NK-92 treated with Interleukin-12 subunit alpha and Interleukin-12 subunit beta, amount 100 ng/mL, for 24 hours (cell line): Measurements from ENCODE around the gene HNRNPH1.

Experiments
- DNase-seq: peaks from one replicate; lab custom pipeline; 2025; lab: John Stamatoyannopoulos, UW

The HNRNPH1 gene

DNA sequence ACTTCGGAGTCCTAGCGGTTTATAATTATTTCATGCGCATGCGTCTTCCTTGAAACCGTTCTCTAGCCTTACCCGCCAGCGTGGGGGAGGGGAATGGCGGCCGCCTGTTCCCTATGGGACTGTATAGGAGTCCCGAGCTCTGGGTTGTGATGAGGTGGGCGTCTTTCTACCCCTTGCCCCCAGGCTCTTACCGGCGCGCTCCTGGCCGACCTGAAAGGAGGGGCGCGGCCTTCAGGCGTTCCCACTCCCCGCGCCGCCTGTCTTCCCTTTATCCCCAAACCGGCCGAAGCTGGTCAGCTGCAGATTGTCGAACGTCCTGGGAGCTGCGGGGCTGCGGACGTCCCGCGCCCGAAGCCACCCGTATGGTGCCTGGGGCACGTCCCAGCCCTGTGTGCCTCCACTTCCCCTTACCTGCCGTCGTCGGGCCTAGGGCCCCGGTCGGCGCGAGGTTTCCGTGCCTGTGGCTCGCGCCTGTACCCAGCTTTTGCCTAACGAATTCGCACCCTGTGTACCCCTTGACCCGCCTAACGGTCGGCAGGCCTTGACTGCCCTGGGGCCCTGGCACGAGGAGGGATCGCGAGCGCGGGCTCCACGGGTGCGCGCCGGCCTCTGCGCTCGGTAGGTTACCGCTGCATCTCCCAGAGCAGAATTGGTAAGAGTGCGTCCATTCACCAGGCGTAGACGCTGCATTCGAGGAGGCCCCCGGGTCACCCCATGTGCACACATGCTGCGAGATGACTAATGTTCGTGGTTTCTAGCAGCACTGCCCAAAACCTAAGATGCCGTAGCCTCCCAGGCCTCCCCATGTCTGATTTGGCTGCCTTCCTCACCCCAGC is 653 bp upstream of the HNRNPH1 start:
- peak; percentile 55 for DNase-seq

DNA sequence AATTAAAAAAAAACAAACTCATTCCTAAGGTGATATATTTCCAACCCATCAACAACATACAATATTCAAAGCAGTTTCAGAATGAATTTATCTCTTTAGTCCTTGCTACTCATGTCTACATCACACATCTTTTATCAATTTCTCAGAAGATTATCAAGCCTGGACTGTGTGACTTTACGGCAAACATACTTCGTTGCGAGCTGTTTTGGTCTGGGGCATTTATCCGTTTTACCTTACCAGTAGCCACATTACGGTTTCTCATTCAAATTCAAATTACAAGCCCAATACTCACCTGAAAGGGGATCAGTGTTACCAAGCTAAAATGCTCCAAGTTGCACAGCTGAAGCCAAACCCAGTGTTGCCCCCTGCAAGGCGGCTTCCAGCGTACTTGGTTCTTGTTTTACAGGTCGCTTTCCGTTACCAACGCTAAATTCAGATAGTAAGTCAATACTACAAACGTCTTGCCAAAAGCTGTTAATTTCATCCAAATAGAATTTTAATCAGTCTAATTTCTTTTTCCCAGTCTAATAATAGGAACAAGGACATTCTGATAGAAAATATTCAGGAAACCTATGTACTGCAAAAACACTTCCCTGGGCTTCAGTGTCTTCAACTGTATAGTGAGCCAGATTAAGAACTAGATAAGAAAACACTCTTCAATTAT is 1.8 kb downstream of the HNRNPH1 start:
- DNase-seq: no peak

DNA sequence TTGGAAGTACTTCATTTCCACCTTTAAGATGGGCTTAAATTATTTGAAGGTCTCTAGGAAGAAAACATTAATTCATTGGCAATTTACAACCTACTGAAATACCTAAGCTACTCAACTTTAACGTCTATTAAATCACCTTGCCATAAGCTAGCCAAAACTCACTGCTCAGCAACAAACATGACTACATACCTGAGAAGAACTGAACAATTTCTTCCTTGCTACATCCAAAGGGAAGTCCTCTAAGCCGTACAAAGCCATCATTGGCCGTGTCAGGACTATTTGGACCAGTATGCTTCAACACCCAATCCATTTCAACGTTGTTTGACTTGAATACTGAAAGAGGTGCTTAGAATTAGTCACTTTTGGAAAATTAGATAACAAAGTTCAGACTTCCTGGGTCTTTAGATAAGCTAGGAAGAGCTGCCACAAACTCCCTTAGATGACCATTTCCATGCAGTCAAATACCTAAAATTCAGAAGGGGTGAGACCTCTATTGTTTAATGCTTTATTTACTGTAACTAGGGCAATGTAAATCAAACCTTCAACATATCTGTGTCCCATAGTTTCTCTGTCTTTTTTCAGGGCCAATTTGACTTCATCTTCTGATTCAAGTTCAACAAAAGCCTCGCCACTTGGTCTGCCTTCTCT is 2.6 kb downstream of the HNRNPH1 start:
- DNase-seq: no peak

DNA sequence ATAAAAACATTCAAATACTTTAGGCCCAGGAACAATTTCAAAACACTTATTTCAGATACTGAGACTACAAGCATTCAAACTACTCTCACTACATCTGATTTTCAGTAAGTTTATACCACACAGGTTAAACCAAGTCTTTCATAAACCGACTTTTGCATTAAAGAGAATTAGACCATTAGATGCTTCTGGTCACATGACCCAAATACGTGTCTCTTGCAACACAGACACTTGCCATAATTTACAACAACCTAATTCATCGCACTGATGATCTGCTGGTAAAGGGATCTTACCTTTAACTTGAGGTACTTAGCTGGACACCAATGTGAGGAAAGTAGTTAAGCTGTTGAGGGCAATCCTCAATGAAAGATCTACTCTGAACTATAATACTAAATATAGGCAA is 3.2 kb downstream of the HNRNPH1 start:
- DNase-seq: no peak

DNA sequence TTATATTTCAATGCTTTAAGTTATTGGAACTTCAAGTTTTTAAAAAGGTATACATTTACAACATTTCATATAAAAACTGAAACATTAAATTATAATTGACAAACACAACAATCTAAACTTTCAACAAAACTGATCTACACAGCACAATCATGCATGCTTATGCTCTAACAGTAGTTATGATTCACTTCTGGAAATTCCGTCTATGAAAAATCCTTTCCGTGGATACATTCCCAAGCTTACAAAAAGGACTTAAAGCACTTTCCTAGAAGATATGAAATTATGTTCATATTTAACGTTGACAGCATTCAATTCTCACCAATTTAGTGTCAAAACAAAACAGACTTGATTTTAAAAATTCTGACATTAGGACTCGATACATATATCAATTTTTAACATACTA is 3.7 kb downstream of the HNRNPH1 start:
- DNase-seq: no peak

DNA sequence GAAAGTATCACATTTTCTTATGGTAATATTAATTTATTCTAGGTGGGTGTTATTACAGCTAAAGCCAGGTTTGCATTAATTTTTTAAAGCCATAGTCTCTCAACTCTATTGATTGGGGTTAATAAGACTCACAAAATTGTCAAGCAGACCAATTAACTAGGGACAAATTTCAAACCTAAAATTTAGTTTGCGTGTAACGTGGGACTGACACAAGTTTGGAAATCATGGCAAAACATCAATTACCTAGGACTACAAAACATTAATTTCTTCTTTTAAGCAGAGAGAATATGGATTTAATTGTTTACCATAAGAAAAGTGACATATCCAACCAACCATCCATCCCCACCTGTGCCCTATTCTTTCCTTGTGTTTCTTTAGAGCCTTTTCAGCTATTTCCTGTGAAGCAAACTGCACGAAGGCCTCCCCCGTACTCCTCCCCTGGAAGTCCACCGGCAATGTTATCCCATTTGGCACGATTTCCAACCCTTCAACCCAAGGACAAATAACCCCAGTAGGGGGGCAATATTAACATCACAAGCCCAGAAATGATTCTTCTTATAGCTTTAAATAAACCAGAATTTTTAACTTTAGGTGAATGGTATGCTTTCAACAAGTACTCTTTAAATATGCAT is 4.4 kb downstream of the HNRNPH1 start:
- no peak for DNase-seq

DNA sequence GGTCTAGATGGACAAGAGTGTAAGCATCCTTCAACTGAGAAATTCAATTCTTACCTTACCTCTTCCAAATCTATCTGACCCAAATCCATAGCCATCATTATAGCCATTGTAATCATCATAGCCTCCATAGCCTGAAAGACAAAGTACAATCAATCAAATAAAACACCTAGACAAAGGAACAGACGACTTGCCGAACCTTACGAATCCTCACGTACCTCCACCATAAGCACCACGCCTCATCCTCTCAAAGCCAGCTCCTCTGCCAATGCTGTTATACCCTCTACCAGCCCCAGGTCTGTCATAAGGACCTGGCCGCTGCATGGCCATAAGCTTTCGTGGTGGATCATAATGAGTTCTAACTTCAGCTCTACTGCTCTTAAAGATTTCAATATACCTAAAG is 5.5 kb downstream of the HNRNPH1 start:
- no peak for DNase-seq

DNA sequence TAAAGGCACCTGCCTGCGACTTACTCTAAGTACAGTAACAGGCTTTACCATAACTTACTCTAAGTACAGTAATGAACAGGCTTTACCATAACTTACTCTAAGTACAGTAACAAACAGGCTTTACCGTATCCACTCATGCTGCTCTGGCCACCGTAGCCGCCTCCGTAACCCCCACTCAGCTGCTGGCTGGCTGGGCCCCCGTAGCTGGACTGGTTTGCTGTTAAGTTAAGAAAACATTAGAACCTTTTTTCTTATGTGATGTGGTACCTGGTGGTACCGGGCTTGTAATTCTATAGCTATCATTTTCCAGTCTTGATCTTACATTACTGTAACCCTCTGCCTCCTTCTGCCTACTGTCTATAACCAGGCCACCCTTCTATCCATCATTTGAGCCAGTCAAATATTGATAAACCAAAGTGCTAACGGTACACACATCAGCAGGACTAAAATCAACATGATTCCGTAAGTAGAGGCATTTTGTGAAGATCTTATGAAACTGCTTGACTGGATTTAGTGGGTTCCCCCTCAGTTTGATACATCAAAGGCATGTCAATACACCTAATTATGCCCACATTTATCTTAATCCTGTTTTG is 7.4 kb downstream of the HNRNPH1 start:
- no peak for DNase-seq

DNA sequence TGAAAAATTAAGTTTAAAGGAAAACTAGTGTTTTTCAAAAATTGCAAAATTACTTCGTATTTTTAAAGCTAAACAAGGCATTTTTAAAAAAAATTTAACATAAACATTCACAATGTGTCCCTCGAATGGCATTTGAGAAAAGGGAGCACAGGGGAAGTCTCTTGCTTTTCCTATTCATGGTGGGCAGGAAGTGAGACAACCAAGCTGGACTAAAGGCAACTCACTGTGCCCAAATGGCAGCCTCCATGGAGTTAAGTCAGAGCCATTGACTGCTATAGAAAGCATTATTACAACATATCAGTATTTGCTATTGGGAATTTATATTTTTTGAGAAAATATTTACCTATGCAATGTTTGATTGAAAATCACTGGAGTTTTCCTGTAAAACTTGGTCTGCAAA is 8.3 kb downstream of the HNRNPH1 start:
- no peak for DNase-seq

DNA sequence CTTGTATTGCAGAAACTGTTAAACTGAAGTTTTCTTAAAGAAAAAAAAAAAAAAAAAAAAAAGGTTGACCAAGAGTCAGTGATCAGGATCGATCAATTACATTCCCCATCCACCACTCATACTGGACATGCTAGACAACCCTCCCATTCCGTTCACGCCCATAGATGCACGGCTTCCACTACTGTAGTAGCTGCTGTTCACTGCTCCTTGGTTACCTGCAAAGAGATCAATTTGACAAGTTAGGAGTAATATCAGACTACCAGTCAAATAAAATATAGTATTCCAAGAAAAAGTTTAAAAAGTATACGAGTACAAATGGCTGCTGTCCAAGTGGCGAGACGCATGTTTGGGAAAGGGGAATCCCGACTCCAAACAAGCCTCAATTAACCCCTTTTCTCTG is 8.7 kb downstream of the HNRNPH1 start:
- no peak for DNase-seq

DNA sequence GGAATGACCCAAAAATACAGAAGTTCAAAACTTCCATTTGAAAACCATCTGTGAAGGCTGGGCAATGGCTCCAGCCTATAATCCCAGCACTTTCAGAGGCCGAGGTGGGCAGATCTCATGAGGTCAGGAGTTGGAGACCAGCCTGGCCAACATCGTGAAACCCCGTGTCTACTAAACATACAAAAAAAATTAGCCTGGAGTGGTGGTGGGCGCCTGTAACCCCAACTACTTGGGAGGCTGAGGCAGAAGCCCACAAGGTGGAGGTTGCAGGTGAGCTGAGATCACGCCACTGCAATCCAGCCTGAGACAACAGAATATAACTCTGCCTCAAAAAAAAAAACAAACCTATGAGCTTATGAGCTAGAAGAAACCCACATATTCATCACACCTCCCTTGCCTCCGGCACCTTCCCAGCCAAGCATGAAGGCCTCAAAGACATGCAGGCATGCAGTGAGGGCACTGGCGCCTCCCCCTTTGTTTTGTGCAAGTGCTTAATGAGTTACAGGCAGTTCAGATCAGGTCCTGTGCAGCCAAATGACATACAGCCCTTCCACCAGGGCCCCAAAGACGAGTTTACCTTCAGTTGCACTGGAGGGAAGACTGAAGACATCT is 9.9 kb downstream of the HNRNPH1 start:
- no peak for DNase-seq

DNA sequence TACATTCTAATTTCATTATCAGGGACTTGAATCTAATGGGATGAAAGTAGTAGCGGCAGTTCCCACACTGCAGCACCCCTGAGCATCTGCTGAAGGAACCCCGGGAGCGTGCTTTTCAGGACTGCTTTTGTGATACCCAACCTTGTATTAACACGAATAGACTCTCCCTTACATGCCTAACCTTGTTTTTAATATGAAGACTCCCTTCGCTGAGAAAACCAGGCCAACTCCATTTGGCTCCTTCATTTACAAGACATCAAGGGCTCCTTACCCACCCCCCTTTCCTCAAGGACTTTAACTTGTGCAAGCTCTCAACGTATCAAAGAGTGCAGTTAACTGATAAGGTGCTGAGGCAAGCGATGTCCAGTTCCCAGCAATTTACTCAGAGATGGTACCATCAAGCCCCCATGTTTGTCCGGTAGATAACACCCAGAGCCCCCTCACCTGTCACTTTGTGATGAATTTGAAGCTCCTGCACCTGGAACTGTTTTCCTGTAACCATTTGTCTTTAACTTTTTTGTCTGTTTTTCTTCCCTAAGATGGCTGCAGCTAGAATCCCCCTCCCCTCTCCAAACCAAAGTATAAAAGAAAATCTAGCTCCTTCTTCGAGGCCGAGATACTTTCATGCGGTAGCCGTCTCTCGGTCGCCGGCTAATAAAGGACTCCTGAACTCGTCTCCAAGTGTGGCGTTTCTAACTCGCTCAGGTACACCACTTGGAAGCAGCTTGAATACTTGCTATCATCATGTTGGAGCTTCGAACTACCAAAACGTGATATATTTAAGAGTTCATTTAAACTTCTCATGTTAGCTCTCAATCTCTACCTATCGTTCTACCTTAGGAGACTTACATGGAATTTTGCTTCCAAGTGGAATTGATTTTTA is 10.7 kb downstream of the HNRNPH1 start:
- no peak for DNase-seq

DNA sequence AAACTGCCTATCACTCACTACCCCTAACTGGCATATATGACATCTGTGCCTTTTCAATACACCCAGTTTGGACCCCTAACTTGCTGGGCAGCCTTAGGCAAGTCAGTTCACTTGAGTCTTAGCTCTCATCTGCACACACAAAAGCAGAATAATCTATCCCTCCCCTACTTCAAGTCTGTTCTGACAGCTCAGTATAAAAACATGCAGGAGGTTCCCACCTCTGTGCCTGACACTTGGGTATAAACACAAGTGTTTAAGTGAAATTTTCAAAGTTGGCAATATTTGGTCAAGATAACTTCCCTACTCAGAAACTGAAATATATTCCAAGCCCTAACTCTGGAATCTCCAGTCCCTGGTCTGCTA is 12.6 kb downstream of the HNRNPH1 start:
- no peak for DNase-seq

DNA sequence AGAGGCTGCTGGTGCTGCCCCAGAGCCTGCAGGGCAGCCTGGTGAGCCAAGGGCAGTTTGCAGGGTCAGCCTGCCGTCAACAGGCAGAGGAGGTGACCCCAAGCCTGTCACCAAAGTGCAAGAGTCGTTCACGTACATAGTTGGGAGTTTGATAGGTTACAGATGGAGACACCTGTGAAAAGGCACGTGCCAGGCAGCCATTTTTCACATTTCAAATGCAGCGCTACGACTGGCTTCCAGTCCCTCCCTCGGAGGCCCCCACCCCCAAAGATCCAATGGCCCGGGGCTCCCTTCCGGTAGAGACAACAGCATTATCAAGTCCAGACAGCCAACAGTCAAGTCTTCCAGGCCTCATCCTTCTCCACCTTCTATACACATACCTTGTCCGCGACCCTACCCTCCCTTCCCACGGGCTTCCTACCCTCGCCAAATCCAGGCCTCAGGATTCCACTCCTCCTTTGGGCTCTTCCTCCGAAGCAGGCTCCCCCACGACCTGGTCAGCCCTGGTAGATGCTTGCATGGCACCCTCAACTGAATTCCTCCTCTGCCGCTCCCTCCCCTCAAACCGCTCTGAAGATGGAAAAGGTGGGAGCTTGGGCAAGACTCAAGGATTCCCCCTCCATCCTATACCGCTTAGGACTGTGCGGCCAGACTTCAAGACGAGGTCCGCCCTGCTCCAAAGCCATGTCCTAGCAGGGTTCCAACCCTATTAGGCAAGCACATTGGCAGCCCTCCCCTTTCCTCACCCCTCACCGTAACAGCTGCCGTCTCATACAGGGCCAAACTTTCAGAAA is 13.2 kb downstream of the HNRNPH1 start:
- no peak for DNase-seq

DNA sequence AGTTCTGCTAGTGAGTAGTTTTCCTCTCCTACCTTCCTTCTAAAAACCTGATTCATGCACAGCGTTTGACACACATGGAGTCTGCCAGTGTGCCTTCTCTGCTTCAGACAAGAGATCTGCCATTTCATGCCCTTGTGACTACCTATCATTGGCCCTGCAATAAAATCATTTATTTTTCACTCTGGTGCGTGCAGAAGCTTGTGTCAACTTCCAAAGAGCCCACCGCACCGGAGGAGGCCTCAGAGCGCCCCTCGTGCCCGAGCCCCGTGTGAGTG is 13.7 kb downstream of the HNRNPH1 start:
- DNase-seq: no peak

DNA sequence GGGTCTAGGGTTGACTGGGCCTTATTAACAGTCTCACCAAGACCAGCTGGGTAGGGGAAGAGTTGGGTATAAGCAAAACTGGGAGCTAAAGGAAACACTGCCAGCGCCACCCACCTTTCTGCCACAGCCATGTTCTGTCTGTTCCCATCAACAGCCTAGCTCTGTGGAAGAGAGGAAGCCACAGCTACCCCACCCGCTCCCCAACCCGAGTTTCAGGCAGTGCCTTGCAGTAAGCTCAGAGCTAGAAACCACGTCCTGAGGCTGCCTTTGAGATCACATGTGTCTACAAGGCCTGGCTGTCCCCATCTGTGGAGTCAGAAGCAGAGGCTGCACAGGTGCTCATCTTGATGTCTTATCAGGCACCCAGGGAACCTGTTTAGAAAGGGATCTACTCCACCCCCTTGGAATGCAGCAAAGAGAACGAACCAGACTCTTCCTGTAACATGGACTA is 15.3 kb downstream of the HNRNPH1 start:
- DNase-seq: peak; percentile 23

DNA sequence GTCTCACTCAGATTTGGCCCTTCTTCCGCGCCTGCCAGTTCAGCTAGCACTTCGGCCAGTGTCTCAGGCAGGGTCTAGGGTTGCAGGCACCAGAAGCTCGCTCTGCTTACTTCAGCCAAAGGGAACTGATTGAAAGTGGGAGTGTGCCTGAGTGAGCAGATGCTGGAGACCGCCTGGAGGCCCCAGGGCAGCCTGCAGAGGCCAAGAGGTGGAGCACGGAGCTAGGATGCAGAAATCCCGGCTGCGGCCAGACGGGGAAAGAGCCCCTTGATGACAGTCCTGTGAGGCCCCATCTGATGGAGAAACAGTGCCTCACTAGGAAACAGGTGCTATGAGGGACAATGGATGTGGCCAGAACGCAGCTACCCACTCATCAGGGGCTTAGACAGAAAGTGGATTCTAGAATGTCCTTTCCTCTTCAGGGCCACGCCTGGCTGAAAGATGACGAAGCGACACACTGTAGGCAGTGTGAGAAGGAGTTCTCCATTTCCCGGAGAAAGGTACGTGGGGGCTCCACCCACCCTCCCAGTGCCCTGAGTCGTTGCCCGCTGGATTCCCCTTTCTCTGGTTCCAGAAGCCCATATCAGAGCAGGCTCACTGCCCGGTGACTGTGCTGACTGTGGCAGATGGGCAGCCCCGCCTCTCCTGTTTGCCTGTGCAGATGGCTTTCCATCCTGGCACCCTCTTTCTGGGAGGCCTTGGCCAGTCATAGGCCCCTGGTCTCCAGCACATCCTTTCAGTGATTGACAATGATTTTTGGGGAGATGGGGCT is 16.1 kb downstream of the HNRNPH1 start:
- DNase-seq: no peak

DNA sequence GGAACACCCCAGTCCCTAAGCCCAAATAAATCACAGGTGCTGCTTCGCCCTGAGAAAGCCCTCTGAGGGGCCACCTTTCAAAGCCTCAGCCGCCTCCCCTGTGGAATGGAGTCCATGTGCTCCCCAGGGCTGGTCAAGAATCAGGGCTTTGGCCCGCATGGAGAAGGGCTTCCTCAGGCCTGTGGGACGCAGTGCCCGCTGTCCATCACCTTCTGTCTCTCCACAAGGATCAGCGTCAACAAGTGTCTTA is 16.6 kb downstream of the HNRNPH1 start:
- DNase-seq: no peak

DNA sequence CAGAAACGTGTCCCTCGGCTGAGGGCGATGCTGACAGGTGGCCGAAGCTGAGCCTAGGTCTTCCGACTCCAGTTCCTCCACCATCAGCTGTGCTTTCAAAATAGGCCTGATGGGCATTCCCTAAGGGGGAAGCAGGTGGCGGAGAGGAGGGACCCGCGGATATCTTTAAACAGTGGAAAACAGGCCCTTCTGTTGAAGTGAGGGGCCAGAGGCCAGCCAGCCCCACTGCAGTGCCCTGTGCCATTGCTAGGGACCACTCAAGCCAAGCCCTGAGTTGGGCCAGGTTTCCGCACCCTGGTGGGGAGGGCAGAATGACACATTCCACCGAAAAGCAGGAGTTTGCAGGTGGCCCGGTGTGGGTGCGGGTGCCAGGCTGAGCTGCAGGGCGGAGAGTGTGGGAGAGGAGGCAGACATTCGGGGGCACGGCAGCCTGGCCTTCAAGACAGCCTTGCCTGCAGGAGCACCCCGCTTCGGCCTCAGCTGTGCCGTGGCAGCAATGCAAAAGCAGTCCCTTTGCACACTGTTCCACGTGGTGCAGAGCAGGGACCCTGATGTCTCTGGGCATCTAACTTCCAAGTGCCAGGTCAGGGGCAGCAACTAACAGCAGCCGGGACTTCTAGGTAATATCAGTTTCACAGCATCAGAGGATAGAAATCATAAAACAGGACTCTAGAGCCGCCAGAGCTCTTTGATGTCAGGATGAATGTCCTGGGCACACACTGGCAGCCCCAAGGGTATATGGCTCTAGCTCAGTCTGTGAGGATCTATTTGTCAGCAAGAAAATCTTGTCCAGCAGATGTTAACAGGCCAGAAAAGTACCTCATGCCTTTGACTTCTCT is 17.2 kb downstream of the HNRNPH1 start:
- DNase-seq: no peak
